ENCODE data around the gene ADGRV1. TPM values are rescaled to one million over a fixed set of nuclear protein-coding genes. Genes with fewer than 3 reads are reported as not detected.

The ADGRV1 gene
- total and polyA plus RNA-seq, 8 donors, result 12.5 to 36.4 (median 16.9) TPM

DNA sequence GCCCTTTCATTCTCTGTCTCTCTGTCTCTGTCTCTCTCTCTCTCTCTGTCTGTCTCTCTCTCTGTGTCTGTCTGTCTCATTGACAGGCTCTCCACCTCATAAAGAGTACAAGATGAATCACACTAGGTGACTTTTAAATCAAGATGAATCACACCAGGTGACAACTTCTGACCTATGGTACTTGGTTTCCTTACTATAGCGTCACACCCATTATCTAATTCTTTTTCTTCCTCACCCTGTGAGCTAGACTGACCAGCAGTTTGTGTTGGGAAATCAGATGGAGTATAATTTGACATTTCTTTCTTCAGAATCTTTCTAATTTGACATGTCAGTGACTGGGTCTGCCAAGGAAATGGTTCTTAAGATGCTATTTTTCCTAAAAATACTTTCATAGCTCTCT, 591.6 kb downstream of the ADGRV1 start:
- H3K27me3 ChIP-seq, result no peaks in the 10 kb centered on the region
- peaks cover 5 to 40% of the 10 kb centered on the region in 2 donors for H3K4me1 ChIP-seq
- no peak overlapping the region for H3K27ac ChIP-seq
- H3K36me3 ChIP-seq, result no peaks in the 10 kb centered on the region
- H3K9me3 ChIP-seq, result peaks cover 0 to 4% of the 10 kb centered on the region in 2 donors
- no peak overlapping the region for H3K4me3 ChIP-seq
- intact Hi-C loops (cut with DNase I), result no loop called here
- no peak for DNase-seq
- TF ChIP-seq, protein P1, sequence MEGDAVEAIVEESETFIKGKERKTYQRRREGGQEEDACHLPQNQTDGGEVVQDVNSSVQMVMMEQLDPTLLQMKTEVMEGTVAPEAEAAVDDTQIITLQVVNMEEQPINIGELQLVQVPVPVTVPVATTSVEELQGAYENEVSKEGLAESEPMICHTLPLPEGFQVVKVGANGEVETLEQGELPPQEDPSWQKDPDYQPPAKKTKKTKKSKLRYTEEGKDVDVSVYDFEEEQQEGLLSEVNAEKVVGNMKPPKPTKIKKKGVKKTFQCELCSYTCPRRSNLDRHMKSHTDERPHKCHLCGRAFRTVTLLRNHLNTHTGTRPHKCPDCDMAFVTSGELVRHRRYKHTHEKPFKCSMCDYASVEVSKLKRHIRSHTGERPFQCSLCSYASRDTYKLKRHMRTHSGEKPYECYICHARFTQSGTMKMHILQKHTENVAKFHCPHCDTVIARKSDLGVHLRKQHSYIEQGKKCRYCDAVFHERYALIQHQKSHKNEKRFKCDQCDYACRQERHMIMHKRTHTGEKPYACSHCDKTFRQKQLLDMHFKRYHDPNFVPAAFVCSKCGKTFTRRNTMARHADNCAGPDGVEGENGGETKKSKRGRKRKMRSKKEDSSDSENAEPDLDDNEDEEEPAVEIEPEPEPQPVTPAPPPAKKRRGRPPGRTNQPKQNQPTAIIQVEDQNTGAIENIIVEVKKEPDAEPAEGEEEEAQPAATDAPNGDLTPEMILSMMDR (IDR thresholded peaks at IDR 0.05), result no peak
- peak; percentile 17 for ATAC-seq

DNA sequence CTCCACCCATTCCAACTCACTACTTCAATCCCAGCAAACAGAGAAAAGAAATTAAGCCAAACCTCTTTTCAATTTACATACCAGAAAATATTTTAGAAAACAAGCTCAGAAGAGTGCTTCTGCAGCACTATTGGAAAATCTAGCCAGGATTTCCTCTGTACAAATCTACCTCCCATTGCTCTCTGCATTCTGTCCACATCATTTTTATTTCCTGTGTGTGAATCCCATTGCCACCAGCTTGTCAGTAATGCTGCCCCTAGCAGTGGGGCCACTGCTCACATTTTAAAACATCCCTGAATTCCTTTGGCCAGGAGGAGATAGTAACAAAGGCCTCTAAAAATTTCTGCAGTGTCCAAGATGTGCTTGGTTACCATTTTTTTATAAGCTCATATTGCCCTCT, 592.0 kb downstream of the ADGRV1 start:
- H3K27me3 ChIP-seq, result no peaks in the 10 kb centered on the region
- intact Hi-C loops (cut with DNase I), result no loop called here
- ATAC-seq, result no peak
- H3K4me1 ChIP-seq, result peaks cover 5 to 36% of the 10 kb centered on the region in 2 donors
- no peak overlapping the region for H3K4me3 ChIP-seq
- no peak for DNase-seq
- peaks cover 0 to 4% of the 10 kb centered on the region in 2 donors for H3K9me3 ChIP-seq
- no peaks in the 10 kb centered on the region for H3K36me3 ChIP-seq
- no peak overlapping the region for H3K27ac ChIP-seq
- TF ChIP-seq, protein P1 (IDR thresholded peaks at IDR 0.05), result no peak

DNA sequence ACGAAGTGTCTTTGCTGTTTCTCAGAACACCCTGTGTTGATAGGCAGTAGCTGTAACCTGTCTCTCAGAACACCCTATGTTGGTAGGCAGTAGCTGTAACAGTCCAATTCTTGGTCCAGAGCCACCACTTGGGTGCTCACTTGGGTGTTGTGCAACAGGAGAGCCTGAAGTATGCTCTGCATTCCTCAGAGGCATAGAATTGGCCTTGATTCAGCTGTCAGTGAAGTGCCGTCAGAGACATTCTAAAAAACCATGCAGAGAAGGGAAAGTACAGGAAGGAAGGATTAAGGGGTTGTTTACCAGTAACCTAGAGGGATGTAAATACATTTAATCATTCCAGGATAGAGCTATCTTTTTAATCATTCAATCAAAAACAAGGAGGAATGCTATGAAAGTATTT, 593.4 kb downstream of the ADGRV1 start:
- ATAC-seq (peak; percentile 94), DNase-seq (peak in 3 of 4 donors; percentile 67 to 82 (median 68))
- H3K4me3 ChIP-seq, result no peak overlapping the region
- TF ChIP-seq, protein P1 (IDR thresholded peaks at IDR 0.05), result no peak
- no peaks in the 10 kb centered on the region for H3K27me3 ChIP-seq
- no peaks in the 10 kb centered on the region for H3K9me3 ChIP-seq
- intact Hi-C loops (cut with DNase I), result no loop called here
- H3K4me1 ChIP-seq, result peaks cover 0 to 23% of the 10 kb centered on the region in 2 donors
- no peaks in the 10 kb centered on the region for H3K36me3 ChIP-seq
- no peak overlapping the region for H3K27ac ChIP-seq

DNA sequence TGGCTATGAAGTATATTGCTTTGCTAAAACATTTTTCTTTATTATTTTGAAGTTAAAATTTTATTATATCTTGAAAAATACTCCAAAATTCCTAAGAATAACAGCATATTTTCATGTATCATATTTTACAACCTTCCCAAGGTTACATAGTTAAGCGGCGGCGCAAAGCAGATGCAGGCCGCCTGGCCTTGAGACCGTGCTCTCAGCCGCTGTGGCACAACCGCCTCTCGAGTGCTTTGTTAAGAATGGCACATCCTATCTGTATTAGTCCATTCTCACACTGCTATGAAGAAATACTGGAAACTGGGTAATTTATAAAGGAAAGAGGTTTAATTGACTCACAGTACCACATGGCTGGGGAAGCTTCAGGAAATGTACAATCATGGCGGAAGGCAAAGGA, 595.7 kb downstream of the ADGRV1 start:
- no peaks in the 10 kb centered on the region for H3K9me3 ChIP-seq
- ATAC-seq (no peak), DNase-seq (no peak)
- TF ChIP-seq, protein P1 (IDR thresholded peaks at IDR 0.05), result no peak
- no peaks in the 10 kb centered on the region for H3K27me3 ChIP-seq
- no peaks in the 10 kb centered on the region for H3K36me3 ChIP-seq
- peaks cover 0 to 22% of the 10 kb centered on the region in 2 donors for H3K4me1 ChIP-seq
- intact Hi-C loops (cut with DNase I), result no loop called here
- H3K27ac ChIP-seq, result no peak overlapping the region
- H3K4me3 ChIP-seq, result no peak overlapping the region

DNA sequence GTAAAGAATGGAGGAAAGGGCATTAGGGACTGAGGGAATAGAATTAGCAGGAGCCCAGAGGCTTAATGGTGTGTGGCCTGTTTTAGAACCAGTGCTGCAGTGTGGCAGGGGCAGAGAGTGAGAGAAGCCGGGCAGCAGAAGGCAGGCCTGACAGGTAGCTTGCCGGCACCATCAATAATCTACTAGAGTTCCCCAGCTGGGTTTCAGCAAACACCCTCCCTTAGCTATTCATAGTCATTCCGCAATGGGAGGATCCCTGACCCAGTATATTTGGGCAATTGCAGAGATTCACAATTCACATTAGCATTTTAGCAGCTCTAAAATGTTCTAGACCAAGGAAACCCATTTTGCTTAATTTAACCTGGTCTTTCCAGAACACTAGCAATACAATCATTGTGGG, 596.7 kb downstream of the ADGRV1 start:
- intact Hi-C loops (cut with DNase I), result no loop called here
- Histone ChIP-seq H3K9me3 (no peaks in the 10 kb centered on the region), H3K36me3 (no peaks in the 10 kb centered on the region), H3K4me3 (no peak overlapping the region), H3K27ac (no peak overlapping the region), H3K4me1 (peaks cover 0 to 18% of the 10 kb centered on the region in 2 donors), H3K27me3 (no peaks in the 10 kb centered on the region)
- ATAC-seq (no peak), DNase-seq (no peak)
- TF ChIP-seq, protein P1 (IDR thresholded peaks at IDR 0.05), result no peak
